H9 (cell line): ENCODE measurements around the gene SEMA4D. TPM values are rescaled to one million over a fixed set of nuclear protein-coding genes. Genes with fewer than 3 reads are reported as not detected.

ENCODE experiments used
- DNase-seq: peaks from one replicate; pipeline ENCODE4 v3.0.0-alpha.2; 2017
- H2AFZ ChIP-seq: one replicate; pipeline ENCODE4 v1.6.1; 2013; ENCODE audit warnings: mild to moderate bottlenecking, low read length, control low read depth, moderate library complexity
- H2AK5ac ChIP-seq: 2 replicates; pipeline ENCODE4 v1.6.1; 2013; ENCODE audit warnings: low read length, control low read depth, mixed read lengths; ENCODE audit not compliant: insufficient read length
- H2BK120ac ChIP-seq: one replicate; pipeline ENCODE4 v1.6.1; 2013; ENCODE audit warnings: low read depth, mild to moderate bottlenecking, low read length, control low read depth, inconsistent platforms; ENCODE audit not compliant: poor library complexity, severe bottlenecking
- H2BK12ac ChIP-seq: 2 replicates; pipeline ENCODE4 v1.6.1; 2013; ENCODE audit warnings: low read length, control low read depth, mixed read lengths, low read depth; ENCODE audit not compliant: insufficient read length
- H2BK15ac ChIP-seq: 2 replicates; pipeline ENCODE4 v1.6.1; 2013; ENCODE audit warnings: low read depth, low read length, control low read depth
- H2BK20ac ChIP-seq: one replicate; pipeline ENCODE4 v1.6.1; 2013; ENCODE audit warnings: low read depth, mild to moderate bottlenecking, low read length, control low read depth, inconsistent platforms; ENCODE audit not compliant: poor library complexity, severe bottlenecking
- H2BK5ac ChIP-seq: 2 replicates; pipeline ENCODE4 v1.6.1; 2013; ENCODE audit warnings: low read length, control low read depth, mixed read lengths; ENCODE audit not compliant: insufficient read length
- H3K14ac ChIP-seq: 2 replicates; pipeline ENCODE4 v1.6.1; 2013; ENCODE audit warnings: low read length, control low read depth; ENCODE audit not compliant: insufficient read depth
- H3K18ac ChIP-seq: 2 replicates; pipeline ENCODE4 v1.6.1; 2013; ENCODE audit warnings: low read depth, mild to moderate bottlenecking, mixed read lengths, low read length, control low read depth; ENCODE audit not compliant: insufficient read length
- H3K23ac ChIP-seq: 2 replicates; pipeline ENCODE4 v1.6.1; 2013; ENCODE audit warnings: low read length, control low read depth, mixed read lengths, low read depth; ENCODE audit not compliant: insufficient read length
- H3K23me2 ChIP-seq: 2 replicates; pipeline ENCODE4 v1.6.1; 2013; ENCODE audit warnings: low read depth, mild to moderate bottlenecking, mixed read lengths, low read length, control low read depth; ENCODE audit not compliant: insufficient read length, poor library complexity, severe bottlenecking
- H3K27ac ChIP-seq: 2 replicates; pipeline ENCODE4 v1.5.1; 2013; ENCODE audit warnings: low read length, control low read depth, mixed read lengths, low read depth; ENCODE audit not compliant: insufficient read length
- H3K27me3 ChIP-seq: 2 replicates; pipeline ENCODE4 v1.6.1; 2013; ENCODE audit warnings: low read length, control low read depth, inconsistent platforms; ENCODE audit not compliant: insufficient read depth
- H3K4ac ChIP-seq: 2 replicates; pipeline ENCODE4 v1.6.1; 2013; ENCODE audit warnings: low read depth, mild to moderate bottlenecking, control low read depth, inconsistent platforms, low read length, moderate library complexity
- H3K4me1 ChIP-seq: 2 replicates; pipeline ENCODE4 v1.6.1; 2013; ENCODE audit warnings: low read length, control low read depth, inconsistent platforms; ENCODE audit not compliant: insufficient read depth
- H3K4me2 ChIP-seq: 2 replicates; pipeline ENCODE4 v1.6.1; 2013; ENCODE audit warnings: low read length, control low read depth, mixed read lengths; ENCODE audit not compliant: insufficient read length, insufficient read depth
- H3K56ac ChIP-seq: 2 replicates; pipeline ENCODE4 v1.6.1; 2013; ENCODE audit warnings: low read depth, mild to moderate bottlenecking, mixed read lengths, low read length, control low read depth; ENCODE audit not compliant: insufficient read length
- H3K79me1 ChIP-seq: 2 replicates; pipeline ENCODE4 v1.6.1; 2013; ENCODE audit warnings: low read depth, mild to moderate bottlenecking, moderate library complexity, low read length, control low read depth, inconsistent platforms; ENCODE audit not compliant: insufficient read depth, poor library complexity, severe bottlenecking
- H3K79me2 ChIP-seq: 2 replicates; pipeline ENCODE4 v1.6.1; 2013; ENCODE audit warnings: low read length, control low read depth, inconsistent platforms; ENCODE audit not compliant: insufficient read depth
- H3K9ac ChIP-seq: 2 replicates; pipeline ENCODE4 v1.6.1; 2013; ENCODE audit warnings: low read length, control low read depth, mixed read lengths; ENCODE audit not compliant: insufficient read length; ENCODE audit errors: extremely low read depth
- H3K9me3 ChIP-seq: one replicate; pipeline ENCODE4 v1.6.1; 2013; ENCODE audit warnings: low read depth, low read length, inconsistent platforms; ENCODE audit not compliant: control insufficient read depth
- H3T11ph ChIP-seq: one replicate; pipeline ENCODE4 v1.6.1; 2013; ENCODE audit warnings: mild to moderate bottlenecking, low read length, control low read depth, inconsistent platforms
- H4K20me1 ChIP-seq: one replicate; pipeline ENCODE4 v1.6.1; 2013; ENCODE audit not compliant: control insufficient read depth, insufficient read length, insufficient read depth
- H4K5ac ChIP-seq: 2 replicates; pipeline ENCODE4 v1.6.1; 2013; ENCODE audit warnings: low read depth, mild to moderate bottlenecking, mixed read lengths, low read length, control low read depth; ENCODE audit not compliant: insufficient read length
- H4K8ac ChIP-seq: replicated peaks from 2 replicates; pipeline ENCODE4 v1.6.1; 2013; ENCODE audit warnings: low read length, control low read depth, mixed read lengths, low read depth; ENCODE audit not compliant: insufficient read length
- H4K91ac ChIP-seq: 2 replicates; pipeline ENCODE4 v1.6.1; 2013; ENCODE audit warnings: low read depth, mild to moderate bottlenecking, moderate library complexity, mixed read lengths, low read length, control low read depth; ENCODE audit not compliant: insufficient read length
- H3K27ac Mint-ChIP-seq, 3 experiments: 2 replicates in 2 of 3; 3 replicates in 1 of 3; pipeline ENCODE4 v1.8.0; 2020 to 2021; ENCODE audit warnings: mixed read lengths in 3 of 3, mild to moderate bottlenecking in 1 of 3, moderate library complexity in 1 of 3
- H3K27me3 Mint-ChIP-seq: 2 replicates; pipeline ENCODE4 v1.8.0; 2021; ENCODE audit warnings: low read depth, mild to moderate bottlenecking, moderate library complexity, mixed read lengths
- H3K36me3 Mint-ChIP-seq, 3 experiments: 2 replicates in 2 of 3; 3 replicates in 1 of 3; pipeline ENCODE4 v1.8.0; 2020 to 2021; ENCODE audit warnings: low read depth in 3 of 3, mixed read lengths in 3 of 3; ENCODE audit not compliant: insufficient read depth in 1 of 3
- H3K4me1 Mint-ChIP-seq, 2 experiments: 2 replicates each; pipeline ENCODE4 v1.8.0; 2020; ENCODE audit warnings: mixed read lengths in 2 of 2
- H3K4me3 Mint-ChIP-seq, 2 experiments: 2 replicates in 1 of 2; 3 replicates in 1 of 2; pipeline ENCODE4 v1.8.0; 2020 to 2021; ENCODE audit warnings: mild to moderate bottlenecking in 2 of 2, mixed read lengths in 2 of 2, moderate library complexity in 1 of 2
- H3K9me3 Mint-ChIP-seq, 2 experiments: 2 replicates in 1 of 2; 3 replicates in 1 of 2; pipeline ENCODE4 v1.8.0; 2020; ENCODE audit warnings: mild to moderate bottlenecking in 2 of 2, mixed read lengths in 2 of 2, moderate library complexity in 1 of 2
- CTCF ChIP-seq: fragments of 200-600 bp; sonication (generic); conservative IDR thresholded peaks from 3 replicates; pipeline ENCODE4 v1.8.0; 2021; ENCODE audit warnings: antibody characterized with exemption, mild to moderate bottlenecking
- WGBS: extraction: QIAGEN DNeasy Blood & Tissue Kit; methylation state at CpG from one replicate; pipeline ENCODE4 v1.1.7; 2013; ENCODE audit warnings: missing lambda C conversion rate, low lambda C conversion rate, mixed read lengths; ENCODE audit not compliant: insufficient read length; ENCODE audit errors: extremely low coverage; 5-methylcytosine and 5-hydroxymethylcytosine counted together
- total RNA-seq: library from RNA; stranded (reverse); gene quantifications from 2 replicates; pipeline ENCODE4 v1.2.1, GENCODE V29; 2021

Gene SEMA4D
- total RNA-seq, 1 experiment from 2014 or later = 47.2 TPM

DNA sequence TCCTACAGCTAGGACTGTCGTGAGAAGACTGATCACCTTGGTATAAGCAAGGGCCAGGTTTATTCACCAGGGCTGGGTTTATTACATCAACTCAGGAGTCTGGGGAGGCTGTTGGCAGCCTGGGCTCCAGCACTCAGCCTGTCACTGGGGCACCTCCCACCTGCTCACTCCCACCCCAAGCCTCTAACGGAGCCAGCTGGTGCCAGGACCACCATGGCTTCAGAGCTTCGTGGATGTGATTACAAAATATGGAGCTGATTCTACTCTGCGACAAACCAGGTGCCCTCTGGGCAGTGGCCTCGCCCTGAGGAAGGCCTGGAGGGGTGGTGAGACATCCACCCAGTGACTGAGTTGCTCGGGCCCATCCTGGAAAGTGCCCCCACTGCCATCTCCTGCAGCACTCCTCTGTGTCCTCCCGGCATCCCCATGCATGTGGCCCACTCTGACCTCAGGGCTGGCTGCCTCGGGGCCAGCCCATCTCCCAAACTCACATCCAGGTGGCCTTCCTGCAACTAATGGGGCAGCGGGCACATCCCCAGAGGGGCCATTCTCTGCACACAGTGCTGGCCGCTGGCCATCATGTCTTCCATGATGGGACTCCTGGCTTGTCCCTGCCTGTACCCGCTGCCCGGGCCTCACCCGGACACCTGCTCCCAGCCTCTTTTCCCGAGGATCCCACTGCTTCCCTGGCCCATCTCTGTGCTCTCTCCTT, 130.0 kb downstream of the SEMA4D start:
- no peaks in the 10 kb centered on the region for H3K79me1 ChIP-seq
- H3K27ac Mint-ChIP-seq = 0 out of 7 replicates have a peak overlapping the region, but pooled peaks of 1 of the 3 experiments have one; percentile 49
- no peaks in the 10 kb centered on the region for H4K20me1 ChIP-seq
- no peak overlapping the region for H3K27ac ChIP-seq
- no peak overlapping the region for H3K14ac ChIP-seq
- H4K91ac ChIP-seq = no peak overlapping the region
- H3T11ph ChIP-seq = no peak overlapping the region
- H3K9me3 Mint-ChIP-seq = no peaks in the 10 kb centered on the region
- no peak overlapping the region for H3K18ac ChIP-seq
- no peak overlapping the region for H2BK12ac ChIP-seq
- no peaks in the 10 kb centered on the region for H3K4me1 ChIP-seq
- H3K9ac ChIP-seq = no peak overlapping the region
- no peak overlapping the region for H2AFZ ChIP-seq
- no peak overlapping the region for H3K56ac ChIP-seq
- H3K9me3 ChIP-seq = no peaks in the 10 kb centered on the region
- DNase-seq = no peak
- no peaks in the 10 kb centered on the region for H3K27me3 ChIP-seq
- no peak overlapping the region for H2BK20ac ChIP-seq
- no peak overlapping the region for H2AK5ac ChIP-seq
- WGBS = no CpG with 5 or more reads among the region's 14 CpGs
- H3K36me3 Mint-ChIP-seq = peaks cover 0 to 2% (median 0%) of the 10 kb centered on the region in 3 experiments; a peak in 2 of 7 replicates
- no peaks in the 10 kb centered on the region for H3K4me1 Mint-ChIP-seq
- no peak overlapping the region for H3K4me3 Mint-ChIP-seq
- TF ChIP-seq CTCF = no peak
- H2BK15ac ChIP-seq = no peak overlapping the region
- no peak overlapping the region for H2BK5ac ChIP-seq
- no peaks in the 10 kb centered on the region for H3K79me2 ChIP-seq
- H3K27me3 Mint-ChIP-seq = peaks cover 1% of the 10 kb centered on the region; the same call in 1 of the 2 replicates
- H3K4me2 ChIP-seq = no peak overlapping the region
- H2BK120ac ChIP-seq = no peak overlapping the region
- no peak overlapping the region for H3K4ac ChIP-seq
- no peak overlapping the region for H3K23ac ChIP-seq
- no peak overlapping the region for H4K8ac ChIP-seq
- H4K5ac ChIP-seq = no peak overlapping the region
- no peaks in the 10 kb centered on the region for H3K23me2 ChIP-seq
